ENCODE data around the gene CRACR2B. TPM values are rescaled to one million over a fixed set of nuclear protein-coding genes. Genes with fewer than 3 reads are reported as not detected.

The CRACR2B gene
- total RNA-seq, 1 donor from 2014 or later = 19.3 TPM

- Mint-ChIP-seq H3K4me3 (no peak overlapping the region), H3K9me3 (no peaks in the 10 kb centered on the region), H3K4me1 (ENCODE audit: unreplicated experiment) (peaks cover 8% of the 10 kb centered on the region), H3K36me3 (no peaks in the 10 kb centered on the region), H3K27ac (no peak overlapping the region), H3K27me3 (no peaks in the 10 kb centered on the region)
- no peak for DNase-seq (ENCODE audit: extremely low spot score, unreplicated experiment)
- TF ChIP-seq, protein P1, sequence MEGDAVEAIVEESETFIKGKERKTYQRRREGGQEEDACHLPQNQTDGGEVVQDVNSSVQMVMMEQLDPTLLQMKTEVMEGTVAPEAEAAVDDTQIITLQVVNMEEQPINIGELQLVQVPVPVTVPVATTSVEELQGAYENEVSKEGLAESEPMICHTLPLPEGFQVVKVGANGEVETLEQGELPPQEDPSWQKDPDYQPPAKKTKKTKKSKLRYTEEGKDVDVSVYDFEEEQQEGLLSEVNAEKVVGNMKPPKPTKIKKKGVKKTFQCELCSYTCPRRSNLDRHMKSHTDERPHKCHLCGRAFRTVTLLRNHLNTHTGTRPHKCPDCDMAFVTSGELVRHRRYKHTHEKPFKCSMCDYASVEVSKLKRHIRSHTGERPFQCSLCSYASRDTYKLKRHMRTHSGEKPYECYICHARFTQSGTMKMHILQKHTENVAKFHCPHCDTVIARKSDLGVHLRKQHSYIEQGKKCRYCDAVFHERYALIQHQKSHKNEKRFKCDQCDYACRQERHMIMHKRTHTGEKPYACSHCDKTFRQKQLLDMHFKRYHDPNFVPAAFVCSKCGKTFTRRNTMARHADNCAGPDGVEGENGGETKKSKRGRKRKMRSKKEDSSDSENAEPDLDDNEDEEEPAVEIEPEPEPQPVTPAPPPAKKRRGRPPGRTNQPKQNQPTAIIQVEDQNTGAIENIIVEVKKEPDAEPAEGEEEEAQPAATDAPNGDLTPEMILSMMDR (conservative IDR thresholded peaks at IDR 0.05) = no peak
These were observed 33.5 kb upstream of the CRACR2B start for GRCh38 chr11:794013-794765.

- Mint-ChIP-seq H3K4me1 (ENCODE audit: unreplicated experiment) (peaks cover 8% of the 10 kb centered on the region), H3K4me3 (no peak overlapping the region), H3K27me3 (no peaks in the 10 kb centered on the region), H3K9me3 (no peaks in the 10 kb centered on the region), H3K27ac (no peak overlapping the region), H3K36me3 (no peaks in the 10 kb centered on the region)
- TF ChIP-seq, protein P1 (conservative IDR thresholded peaks at IDR 0.05) = no peak
- DNase-seq (ENCODE audit: extremely low spot score, unreplicated experiment) = no peak
These were observed 32.7 kb upstream of the CRACR2B start for GRCh38 chr11:794766-795633.

DNA sequence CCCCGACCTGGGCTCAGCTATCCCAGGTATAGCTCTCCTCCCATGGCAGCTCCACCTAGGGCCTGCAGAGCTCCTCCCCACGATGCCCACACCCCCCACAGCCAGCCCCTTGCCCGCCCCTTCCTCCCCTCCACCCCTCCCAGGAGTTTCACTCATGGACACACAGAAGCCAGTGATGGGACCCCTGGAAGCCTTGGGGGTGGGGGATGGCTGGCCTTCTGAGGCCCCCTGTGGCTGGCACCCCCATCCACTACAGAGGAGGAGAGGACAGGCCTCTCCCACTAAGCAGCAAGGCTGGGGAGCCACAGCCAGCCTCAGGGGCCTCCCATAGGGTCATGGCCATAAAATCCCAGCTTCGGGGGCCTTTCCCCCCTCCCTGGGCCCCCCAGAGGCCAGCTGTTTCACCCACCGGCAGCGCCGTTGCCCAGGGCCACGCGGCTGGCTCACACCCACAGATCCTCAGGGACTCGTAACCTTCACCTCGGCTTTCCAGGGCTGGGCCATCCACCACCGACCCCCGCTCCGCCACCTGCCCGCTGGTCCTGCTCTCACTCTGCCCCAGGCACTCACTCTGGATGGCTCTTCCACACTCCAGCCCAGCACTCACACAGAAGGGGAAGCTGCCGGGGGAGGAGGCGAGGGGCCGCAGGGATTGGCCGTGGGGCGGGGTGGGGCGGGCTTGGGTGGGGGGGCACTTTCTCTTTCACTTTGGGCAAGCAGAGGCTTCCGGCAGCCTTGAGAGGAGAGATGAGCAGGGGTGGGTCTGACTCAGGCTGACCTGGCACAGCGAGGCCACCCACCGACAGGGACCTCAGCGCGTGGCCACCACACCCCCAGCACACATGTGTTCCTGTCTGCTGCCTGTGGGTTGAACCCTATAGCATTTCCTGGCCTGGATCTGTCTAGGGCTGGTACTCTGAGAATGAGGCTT, 31.8 kb upstream of the CRACR2B start:
- Mint-ChIP-seq H3K27me3 (no peaks in the 10 kb centered on the region), H3K4me3 (peak overlapping the region; percentile 91), H3K9me3 (no peaks in the 10 kb centered on the region), H3K27ac (peak overlapping the region; percentile 29), H3K36me3 (no peaks in the 10 kb centered on the region), H3K4me1 (ENCODE audit: unreplicated experiment) (peaks cover 8% of the 10 kb centered on the region)
- TF ChIP-seq, protein P1 (conservative IDR thresholded peaks at IDR 0.05) = no peak
- no peak for DNase-seq (ENCODE audit: extremely low spot score, unreplicated experiment)

GRCh38 chr11:796565-797295, 31.0 kb upstream of the CRACR2B start:
- TF ChIP-seq, protein P1 (conservative IDR thresholded peaks at IDR 0.05) = no peak
- Mint-ChIP-seq H3K9me3 (no peaks in the 10 kb centered on the region), H3K4me3 (peak overlapping the region; percentile 91), H3K27me3 (no peaks in the 10 kb centered on the region), H3K36me3 (no peaks in the 10 kb centered on the region), H3K4me1 (ENCODE audit: unreplicated experiment) (peaks cover 8% of the 10 kb centered on the region), H3K27ac (peak overlapping the region; percentile 84)
- DNase-seq (ENCODE audit: extremely low spot score, unreplicated experiment) = no peak

Measured in type B pancreatic cell (in vitro differentiated cells).